HUES6 (cell line): Measurements from ENCODE around the gene LDLRAD2.

Source experiments
- H3K27ac ChIP-seq: 2 replicates; pipeline ENCODE4 v1.7.0; 2013; ENCODE audit warnings: low read depth, mild to moderate bottlenecking, low read length, inconsistent platforms
- H3K27me3 ChIP-seq: 2 replicates; pipeline ENCODE4 v1.6.1; 2013; ENCODE audit warnings: low read length; ENCODE audit not compliant: control insufficient read depth, insufficient read depth
- H3K36me3 ChIP-seq: 2 replicates; pipeline ENCODE4 v1.6.1; 2013; ENCODE audit warnings: low read length; ENCODE audit not compliant: control insufficient read depth, insufficient read depth
- H3K4me1 ChIP-seq: 2 replicates; pipeline ENCODE4 v1.6.1; 2013; ENCODE audit warnings: low read length; ENCODE audit not compliant: control insufficient read depth, insufficient read depth
- H3K4me3 ChIP-seq: 2 replicates; pipeline ENCODE4 v1.5.1; 2013; ENCODE audit warnings: low read depth, low read length
- H3K9ac ChIP-seq: one replicate; pipeline ENCODE4 v1.6.1; 2013; ENCODE audit warnings: mild to moderate bottlenecking, low read length
- H3K9me3 ChIP-seq: 2 replicates; pipeline ENCODE4 v1.6.1; 2013; ENCODE audit warnings: low read depth, low read length; ENCODE audit not compliant: control insufficient read depth, insufficient read depth

LDLRAD2 gene

GRCh38 chr1:21845646-21846641, 33.9 kb downstream of the LDLRAD2 start:
- Histone ChIP-seq H3K9me3 (no peaks in the 10 kb centered on the region), H3K36me3 (peaks cover 87% of the 10 kb centered on the region), H3K27me3 (no peaks in the 10 kb centered on the region), H3K4me3 (no peak overlapping the region), H3K27ac (no peak overlapping the region), H3K4me1 (no peaks in the 10 kb centered on the region), H3K9ac (no peak overlapping the region)

GRCh38 chr1:21847223-21848205, 35.4 kb downstream of the LDLRAD2 start:
- H3K9me3 ChIP-seq = no peaks in the 10 kb centered on the region
- no peaks in the 10 kb centered on the region for H3K4me1 ChIP-seq
- H3K9ac ChIP-seq = no peak overlapping the region
- no peak overlapping the region for H3K4me3 ChIP-seq
- peaks cover 86% of the 10 kb centered on the region for H3K36me3 ChIP-seq
- no peak overlapping the region; the same call in 1 of the 2 replicates for H3K27ac ChIP-seq
- no peaks in the 10 kb centered on the region for H3K27me3 ChIP-seq

GRCh38 chr1:21848524-21849174, 36.6 kb downstream of the LDLRAD2 start:
- Histone ChIP-seq H3K4me1 (no peaks in the 10 kb centered on the region), H3K9me3 (no peaks in the 10 kb centered on the region), H3K36me3 (peaks cover 82% of the 10 kb centered on the region), H3K9ac (no peak overlapping the region), H3K4me3 (no peak overlapping the region), H3K27ac (no peak overlapping the region), H3K27me3 (no peaks in the 10 kb centered on the region)

- no peak overlapping the region for H3K27ac ChIP-seq
- no peak overlapping the region for H3K9ac ChIP-seq
- H3K36me3 ChIP-seq = peaks cover 85% of the 10 kb centered on the region
- H3K4me3 ChIP-seq = no peak overlapping the region
- H3K27me3 ChIP-seq = no peaks in the 10 kb centered on the region
- no peaks in the 10 kb centered on the region for H3K4me1 ChIP-seq
- no peaks in the 10 kb centered on the region for H3K9me3 ChIP-seq
Measured at GRCh38 chr1:21849909-21850576, 38.0 kb downstream of the LDLRAD2 start.

GRCh38 chr1:21851430-21852250, 39.6 kb downstream of the LDLRAD2 start:
- Histone ChIP-seq H3K4me3 (no peak overlapping the region), H3K4me1 (no peaks in the 10 kb centered on the region), H3K36me3 (peaks cover 88% of the 10 kb centered on the region), H3K9ac (no peak overlapping the region), H3K27me3 (no peaks in the 10 kb centered on the region), H3K9me3 (no peaks in the 10 kb centered on the region), H3K27ac (no peak overlapping the region)

GRCh38 chr1:21852282-21853130, 40.4 kb downstream of the LDLRAD2 start:
- no peaks in the 10 kb centered on the region for H3K9me3 ChIP-seq
- H3K9ac ChIP-seq = no peak overlapping the region
- H3K36me3 ChIP-seq = peaks cover 89% of the 10 kb centered on the region
- no peak overlapping the region for H3K4me3 ChIP-seq
- no peaks in the 10 kb centered on the region for H3K27me3 ChIP-seq
- no peaks in the 10 kb centered on the region for H3K4me1 ChIP-seq
- H3K27ac ChIP-seq = no peak overlapping the region

- Histone ChIP-seq H3K36me3 (peaks cover 89% of the 10 kb centered on the region), H3K27ac (no peak overlapping the region), H3K9me3 (no peaks in the 10 kb centered on the region), H3K9ac (no peak overlapping the region), H3K4me1 (no peaks in the 10 kb centered on the region), H3K27me3 (no peaks in the 10 kb centered on the region), H3K4me3 (no peak overlapping the region)
Measured at GRCh38 chr1:21853131-21853427, 41.0 kb downstream of the LDLRAD2 start.

- Histone ChIP-seq H3K27ac (no peak overlapping the region), H3K27me3 (no peaks in the 10 kb centered on the region), H3K4me3 (no peak overlapping the region), H3K9ac (no peak overlapping the region), H3K9me3 (no peaks in the 10 kb centered on the region), H3K36me3 (peaks cover 87% of the 10 kb centered on the region), H3K4me1 (no peaks in the 10 kb centered on the region)
Measured at GRCh38 chr1:21854090-21854750, 42.2 kb downstream of the LDLRAD2 start.

GRCh38 chr1:21854751-21855131, 42.7 kb downstream of the LDLRAD2 start:
- Histone ChIP-seq H3K9ac (no peak overlapping the region), H3K27ac (no peak overlapping the region), H3K9me3 (no peaks in the 10 kb centered on the region), H3K4me1 (no peaks in the 10 kb centered on the region), H3K36me3 (peaks cover 88% of the 10 kb centered on the region), H3K27me3 (no peaks in the 10 kb centered on the region), H3K4me3 (no peak overlapping the region)
